ENCODE measurements around the gene PRKD2. TPM values are rescaled to one million over a fixed set of nuclear protein-coding genes. Genes with fewer than 3 reads are reported as not detected.
A peak's percentile ranks its signal among the peaks of the same experiment; 100 is the strongest.

Gene PRKD2
- total RNA-seq, 4 donors from 2014 or later, result 28.8 to 54.2 (median 31.8) TPM

- WGBS, 2 donors, result 76% methylated on average over 8 of the region's 17 CpGs; no CpG with 5 or more reads in 1 of the 2 donors
- H3K4me1 ChIP-seq, result peaks cover 13 to 53% (median 16%) of the 10 kb centered on the region in 3 donors
- no peak for DNase-seq
- TF ChIP-seq CTCF (IDR thresholded peaks at IDR 0.05) (no peak), POLR2A (IDR thresholded peaks at IDR 0.05) (no peak)
- H3K27ac ChIP-seq, result no peak overlapping the region
- intact Hi-C loops (cut with DNase I), result no loop called here
- no peaks in the 10 kb centered on the region for H3K27me3 ChIP-seq
- no peaks in the 10 kb centered on the region for H3K9me3 ChIP-seq
- no peak overlapping the region for H3K4me3 ChIP-seq
- peaks cover 60 to 82% (median 62%) of the 10 kb centered on the region in 3 donors for H3K36me3 ChIP-seq
Observed at GRCh38 chr19:46722004-46722380, 5.1 kb upstream of the PRKD2 start.

GRCh38 chr19:46721269-46722003 lies 4.5 kb upstream of the PRKD2 start:
- Histone ChIP-seq H3K9me3 (no peaks in the 10 kb centered on the region), H3K27me3 (no peaks in the 10 kb centered on the region), H3K4me1 (peaks cover 13 to 47% (median 16%) of the 10 kb centered on the region in 3 donors), H3K36me3 (peaks cover 55 to 76% (median 61%) of the 10 kb centered on the region in 3 donors), H3K4me3 (no peak overlapping the region), H3K27ac (no peak overlapping the region)
- TF ChIP-seq CTCF (IDR thresholded peaks at IDR 0.05) (no peak), POLR2A (IDR thresholded peaks at IDR 0.05) (no peak)
- intact Hi-C loops (cut with DNase I), result no loop called here
- no peak for DNase-seq
- WGBS, 2 donors, result 81 to 97% methylated on average over 5 to 12 of the region's 16 CpGs

- Histone ChIP-seq H3K27me3 (no peaks in the 10 kb centered on the region), H3K27ac (no peak overlapping the region), H3K4me1 (peaks cover 16 to 51% (median 19%) of the 10 kb centered on the region in 3 donors), H3K36me3 (peaks cover 48 to 68% (median 56%) of the 10 kb centered on the region in 3 donors), H3K9me3 (no peaks in the 10 kb centered on the region), H3K4me3 (no peak overlapping the region)
- intact Hi-C loops (cut with DNase I), result no loop called here
- TF ChIP-seq CTCF (IDR thresholded peaks at IDR 0.05) (no peak), POLR2A (IDR thresholded peaks at IDR 0.05) (no peak)
- no peak for DNase-seq
- WGBS, 2 donors, result 66 to 90% methylated on average over 2 to 12 of the region's 22 CpGs
Observed at GRCh38 chr19:46720503-46721239, 3.8 kb upstream of the PRKD2 start.

GRCh38 chr19:46719629-46720502 lies 3.0 kb upstream of the PRKD2 start:
- Histone ChIP-seq H3K4me1 (peaks cover 21 to 59% (median 25%) of the 10 kb centered on the region in 3 donors), H3K36me3 (peaks cover 40 to 60% (median 47%) of the 10 kb centered on the region in 3 donors), H3K27ac (peak overlapping the region in 2 of 4 donors; percentile 21 to 96), H3K4me3 (no peak overlapping the region), H3K9me3 (no peaks in the 10 kb centered on the region), H3K27me3 (no peaks in the 10 kb centered on the region)
- WGBS, 2 donors, result 64 to 79% methylated on average over 6 to 16 of the region's 25 CpGs
- TF ChIP-seq CTCF (IDR thresholded peaks at IDR 0.05) (no peak), POLR2A (IDR thresholded peaks at IDR 0.05) (no peak)
- DNase-seq, result no peak
- intact Hi-C loops (cut with DNase I), result no loop called here

Data from esophagus squamous epithelium (tissue), 5 donors.